Measurements from ENCODE around the gene MRPL39.

GRCh38 chr21:25565272-25566211 lies 41.7 kb downstream of the MRPL39 start:
- TF ChIP-seq, protein P1, sequence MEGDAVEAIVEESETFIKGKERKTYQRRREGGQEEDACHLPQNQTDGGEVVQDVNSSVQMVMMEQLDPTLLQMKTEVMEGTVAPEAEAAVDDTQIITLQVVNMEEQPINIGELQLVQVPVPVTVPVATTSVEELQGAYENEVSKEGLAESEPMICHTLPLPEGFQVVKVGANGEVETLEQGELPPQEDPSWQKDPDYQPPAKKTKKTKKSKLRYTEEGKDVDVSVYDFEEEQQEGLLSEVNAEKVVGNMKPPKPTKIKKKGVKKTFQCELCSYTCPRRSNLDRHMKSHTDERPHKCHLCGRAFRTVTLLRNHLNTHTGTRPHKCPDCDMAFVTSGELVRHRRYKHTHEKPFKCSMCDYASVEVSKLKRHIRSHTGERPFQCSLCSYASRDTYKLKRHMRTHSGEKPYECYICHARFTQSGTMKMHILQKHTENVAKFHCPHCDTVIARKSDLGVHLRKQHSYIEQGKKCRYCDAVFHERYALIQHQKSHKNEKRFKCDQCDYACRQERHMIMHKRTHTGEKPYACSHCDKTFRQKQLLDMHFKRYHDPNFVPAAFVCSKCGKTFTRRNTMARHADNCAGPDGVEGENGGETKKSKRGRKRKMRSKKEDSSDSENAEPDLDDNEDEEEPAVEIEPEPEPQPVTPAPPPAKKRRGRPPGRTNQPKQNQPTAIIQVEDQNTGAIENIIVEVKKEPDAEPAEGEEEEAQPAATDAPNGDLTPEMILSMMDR (IDR thresholded peaks at IDR 0.05) = no peak
- no peak for TF ChIP-seq POLR2A (IDR thresholded peaks at IDR 0.05)

Data from uterus (tissue), 2 donors.